KMS-11 (cell line): ENCODE results near the gene CBFA2T2.
"Not testable (repeated sequence)": the region's sequence is repeated elsewhere in the genome, so short reads cannot be mapped to it uniquely, and the experiment has no call there.

Source experiments
- H2AFZ ChIP-seq: fragments of 200-600 bp; sonication (generic); 2 replicates; pipeline ENCODE4 v1.6.1; 2016; ENCODE audit warnings: antibody characterized with exemption, mixed run types, low read depth
- H3K27ac ChIP-seq: fragments of 200-600 bp; sonication (generic); 2 replicates; pipeline ENCODE4 v1.6.1; 2016; ENCODE audit warnings: mild to moderate bottlenecking, mixed run types
- H3K27me3 ChIP-seq: fragments of 200-600 bp; sonication (generic); 2 replicates; pipeline ENCODE4 v1.6.1; 2017; ENCODE audit warnings: mild to moderate bottlenecking, low read depth, mixed run types, moderate library complexity; ENCODE audit not compliant: insufficient read depth
- H3K36me3 ChIP-seq: fragments of 200-600 bp; sonication (generic); 2 replicates; pipeline ENCODE4 v1.6.1; 2017; ENCODE audit warnings: mild to moderate bottlenecking, mixed run types; ENCODE audit not compliant: insufficient read depth
- H3K4me1 ChIP-seq: fragments of 200-600 bp; sonication (generic); 2 replicates; pipeline ENCODE4 v1.6.1; 2016; ENCODE audit warnings: mild to moderate bottlenecking, low read depth, mixed run types; ENCODE audit not compliant: poor library complexity, severe bottlenecking
- H3K4me2 ChIP-seq: fragments of 200-600 bp; sonication (generic); 2 replicates; pipeline ENCODE4 v1.7.0; 2016; ENCODE audit warnings: mild to moderate bottlenecking, mixed run types
- H3K4me3 ChIP-seq: fragments of 200-600 bp; sonication (generic); IDR thresholded peaks from 2 replicates; pipeline ENCODE4 v1.6.1; 2017; ENCODE audit warnings: low read depth, low read length, mixed read lengths; ENCODE audit not compliant: insufficient read depth
- H3K79me2 ChIP-seq: fragments of 200-600 bp; sonication (generic); 2 replicates; pipeline ENCODE4 v1.6.1; 2016; ENCODE audit warnings: low read depth, mixed run types; ENCODE audit not compliant: insufficient read depth
- H3K9ac ChIP-seq: fragments of 200-600 bp; sonication (generic); 2 replicates; pipeline ENCODE4 v1.6.1; 2016; ENCODE audit warnings: mild to moderate bottlenecking, mixed run types
- H4K20me1 ChIP-seq: fragments of 200-600 bp; sonication (generic); 2 replicates; pipeline ENCODE4 v1.6.1; 2016; ENCODE audit warnings: mild to moderate bottlenecking, mixed run types; ENCODE audit not compliant: insufficient read depth
- TF ChIP-seq, protein P1 (sequence below): fragments of 200-600 bp; sonication (generic); conservative IDR thresholded peaks from 2 replicates; pipeline ENCODE4 v1.6.1; 2017; ENCODE audit warnings: low read depth, mild to moderate bottlenecking, antibody characterized with exemption, low read length, moderate library complexity, mixed read lengths

Gene CBFA2T2

DNA sequence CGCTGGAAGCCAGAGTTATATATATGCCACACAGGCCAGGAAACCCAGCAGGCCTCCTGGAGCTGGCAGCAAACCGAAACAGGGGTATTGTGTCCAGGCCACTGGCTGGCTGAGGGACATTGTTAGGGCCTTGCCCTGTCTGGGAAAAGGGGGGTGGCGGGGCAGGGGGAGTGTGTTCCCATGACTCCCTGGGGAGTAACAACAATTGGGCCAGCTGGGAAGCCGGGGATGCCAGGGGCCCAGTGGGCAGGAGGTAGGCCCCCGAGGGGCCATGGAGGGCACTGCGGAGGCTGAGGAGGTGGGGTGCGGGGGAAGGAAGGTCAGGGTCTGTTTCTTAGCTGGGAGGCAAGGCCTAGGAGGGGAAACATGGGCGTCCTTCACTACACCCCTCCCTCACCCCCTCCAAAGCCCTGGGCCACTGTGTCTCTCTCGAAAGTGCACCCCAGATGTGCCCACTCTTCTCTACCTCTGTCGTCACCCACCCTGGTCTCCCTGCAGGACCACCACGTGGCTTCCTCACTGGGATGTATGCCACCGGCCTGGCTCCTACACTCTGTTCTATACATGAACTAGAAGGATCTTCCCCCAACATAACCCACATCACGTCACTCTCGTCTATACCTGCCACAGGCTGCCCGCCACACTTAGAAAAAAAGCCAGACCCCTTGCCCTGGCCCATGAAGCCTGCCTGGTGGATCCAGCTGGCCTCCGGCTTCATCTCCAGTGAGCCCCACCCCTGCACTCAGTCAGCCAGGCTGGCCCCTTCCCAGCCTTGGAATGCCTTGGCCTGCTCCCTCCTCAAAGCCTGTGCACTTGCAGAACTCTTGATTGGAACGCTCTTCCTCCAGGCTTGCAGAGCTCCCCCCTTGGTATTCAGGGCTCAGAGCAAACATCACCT, 204.1 kb downstream of the CBFA2T2 start:
- no peak overlapping the region for H2AFZ ChIP-seq
- H3K27me3 ChIP-seq = no peaks in the 10 kb centered on the region
- H3K9ac ChIP-seq = no peak overlapping the region
- H3K36me3 ChIP-seq = no peaks in the 10 kb centered on the region
- no peak overlapping the region for H3K4me3 ChIP-seq
- no peaks in the 10 kb centered on the region for H4K20me1 ChIP-seq
- H3K79me2 ChIP-seq = no peaks in the 10 kb centered on the region
- H3K4me1 ChIP-seq = peaks cover 2% of the 10 kb centered on the region
- H3K27ac ChIP-seq = no peak overlapping the region
- TF ChIP-seq, protein P1, sequence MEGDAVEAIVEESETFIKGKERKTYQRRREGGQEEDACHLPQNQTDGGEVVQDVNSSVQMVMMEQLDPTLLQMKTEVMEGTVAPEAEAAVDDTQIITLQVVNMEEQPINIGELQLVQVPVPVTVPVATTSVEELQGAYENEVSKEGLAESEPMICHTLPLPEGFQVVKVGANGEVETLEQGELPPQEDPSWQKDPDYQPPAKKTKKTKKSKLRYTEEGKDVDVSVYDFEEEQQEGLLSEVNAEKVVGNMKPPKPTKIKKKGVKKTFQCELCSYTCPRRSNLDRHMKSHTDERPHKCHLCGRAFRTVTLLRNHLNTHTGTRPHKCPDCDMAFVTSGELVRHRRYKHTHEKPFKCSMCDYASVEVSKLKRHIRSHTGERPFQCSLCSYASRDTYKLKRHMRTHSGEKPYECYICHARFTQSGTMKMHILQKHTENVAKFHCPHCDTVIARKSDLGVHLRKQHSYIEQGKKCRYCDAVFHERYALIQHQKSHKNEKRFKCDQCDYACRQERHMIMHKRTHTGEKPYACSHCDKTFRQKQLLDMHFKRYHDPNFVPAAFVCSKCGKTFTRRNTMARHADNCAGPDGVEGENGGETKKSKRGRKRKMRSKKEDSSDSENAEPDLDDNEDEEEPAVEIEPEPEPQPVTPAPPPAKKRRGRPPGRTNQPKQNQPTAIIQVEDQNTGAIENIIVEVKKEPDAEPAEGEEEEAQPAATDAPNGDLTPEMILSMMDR = no peak
- H3K4me2 ChIP-seq = no peak overlapping the region

DNA sequence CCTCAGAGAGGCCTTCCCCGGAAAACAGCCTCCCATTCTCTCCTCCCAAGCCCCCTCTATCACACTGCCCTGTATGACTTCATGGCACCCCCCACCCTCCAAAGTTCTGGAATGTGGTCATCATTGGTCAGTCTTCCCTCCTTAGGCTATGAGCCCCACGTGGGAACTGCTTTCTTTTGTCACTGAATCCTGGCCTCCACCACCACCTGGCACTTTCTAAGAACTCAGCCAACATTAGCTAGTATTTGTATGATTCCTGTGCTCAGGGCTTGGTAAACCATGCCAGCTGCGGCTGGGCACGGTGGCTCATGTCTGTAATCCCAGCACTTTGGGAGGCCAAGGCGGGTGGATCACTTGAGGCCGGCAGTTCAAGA, 204.7 kb downstream of the CBFA2T2 start:
- Histone ChIP-seq H3K36me3 (no peaks in the 10 kb centered on the region), H4K20me1 (no peaks in the 10 kb centered on the region), H2AFZ (no peak overlapping the region), H3K4me1 (no peaks in the 10 kb centered on the region), H3K27ac (no peak overlapping the region), H3K79me2 (no peaks in the 10 kb centered on the region), H3K27me3 (no peaks in the 10 kb centered on the region), H3K4me3 (no peak overlapping the region), H3K9ac (no peak overlapping the region), H3K4me2 (no peak overlapping the region)
- TF ChIP-seq, protein P1 = no peak

DNA sequence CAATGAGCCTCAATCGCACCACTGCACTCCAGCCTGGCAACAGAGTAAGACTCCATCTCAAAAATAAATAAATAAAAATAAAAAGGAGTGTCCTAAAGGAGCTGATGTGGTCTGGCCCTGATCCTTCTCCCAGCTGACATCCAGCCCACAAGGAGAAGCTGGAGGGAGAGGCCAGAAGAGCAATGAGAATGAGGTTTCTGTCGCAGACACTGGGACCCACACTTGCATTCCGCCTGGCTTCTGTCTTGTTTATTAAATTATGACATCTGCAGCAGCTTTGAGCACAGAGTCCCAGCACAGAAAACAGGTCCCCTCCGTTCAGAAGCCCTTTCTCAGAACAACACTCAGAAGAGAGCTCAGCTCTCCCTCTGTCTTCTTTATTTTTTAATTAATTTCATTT, 206.6 kb downstream of the CBFA2T2 start:
- no peak overlapping the region for H3K27ac ChIP-seq

DNA sequence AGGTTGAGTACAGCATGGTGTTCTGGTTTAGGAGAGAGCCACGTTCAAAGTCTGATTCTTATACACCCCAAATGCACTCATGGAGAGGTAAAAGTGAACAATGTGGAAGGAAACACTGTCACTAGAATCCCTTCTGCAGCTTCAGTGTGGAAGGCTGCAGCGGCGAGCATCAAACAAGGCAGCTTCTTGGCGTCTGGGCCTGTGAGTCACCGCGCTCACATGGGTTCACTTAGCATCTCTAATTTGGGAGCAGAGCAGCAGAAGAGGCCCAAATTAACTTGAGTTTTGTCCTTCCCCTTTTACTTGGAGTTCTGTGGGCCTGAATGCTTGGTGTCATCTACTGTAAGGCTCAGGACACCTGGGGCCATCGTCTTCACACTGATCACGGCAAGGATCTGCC, 207.2 kb downstream of the CBFA2T2 start:
- TF ChIP-seq, protein P1 = no peak
- no peak overlapping the region for H3K4me2 ChIP-seq
- H3K27ac ChIP-seq = no peak overlapping the region
- no peaks in the 10 kb centered on the region for H3K27me3 ChIP-seq
- no peak overlapping the region for H3K9ac ChIP-seq
- H3K36me3 ChIP-seq = no peaks in the 10 kb centered on the region
- no peak overlapping the region for H3K4me3 ChIP-seq
- H4K20me1 ChIP-seq = no peaks in the 10 kb centered on the region
- H3K79me2 ChIP-seq = no peaks in the 10 kb centered on the region
- no peaks in the 10 kb centered on the region for H3K4me1 ChIP-seq
- H2AFZ ChIP-seq = no peak overlapping the region

More for the DNA sequence above, 206.6 kb downstream of the CBFA2T2 start:
- Histone ChIP-seq H3K9ac (no peak overlapping the region), H3K36me3 (no peaks in the 10 kb centered on the region), H3K4me3 (no peak overlapping the region), H3K4me1 (no peaks in the 10 kb centered on the region), H3K4me2 (no peak overlapping the region), H4K20me1 (no peaks in the 10 kb centered on the region), H3K27me3 (no peaks in the 10 kb centered on the region), H3K79me2 (no peaks in the 10 kb centered on the region), H2AFZ (no peak overlapping the region)
- TF ChIP-seq, protein P1 = no peak

DNA sequence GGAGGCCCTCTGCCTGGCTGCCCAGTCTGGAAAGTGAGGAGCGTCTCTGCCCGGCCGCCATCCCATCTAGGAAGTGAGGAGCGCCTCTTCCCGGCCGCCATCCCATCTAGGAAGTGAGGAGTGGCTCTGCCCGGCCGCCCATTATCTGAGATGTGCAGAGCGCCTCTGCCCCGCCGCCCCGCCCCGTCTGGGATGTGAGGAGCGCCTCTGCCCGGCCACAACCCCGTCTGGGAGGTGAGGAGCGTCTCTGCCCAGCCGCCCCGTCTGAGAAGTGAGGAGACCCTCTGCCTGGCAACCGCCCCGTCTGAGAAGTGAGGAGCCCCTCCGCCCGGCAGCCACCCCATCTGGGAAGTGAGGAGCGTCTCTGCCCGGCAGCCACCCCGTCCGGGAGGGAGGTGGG, 209.1 kb downstream of the CBFA2T2 start:
- not testable (repeated sequence) for H3K27me3 ChIP-seq, H3K9ac ChIP-seq, H3K27ac ChIP-seq, H3K4me1 ChIP-seq, H2AFZ ChIP-seq, H3K4me2 ChIP-seq, H3K36me3 ChIP-seq, H3K79me2 ChIP-seq, H4K20me1 ChIP-seq, H3K4me3 ChIP-seq
